ENCODE results near the gene C1GALT1.

- TF ChIP-seq ATF2 (tag by site-specific recombination; IDR thresholded peaks at IDR 0.05; ENCODE audit: low read depth), result no peak
- TF ChIP-seq ZSCAN30 (tag by site-specific recombination; IDR thresholded peaks at IDR 0.05), result no peak
- no peak for TF ChIP-seq MZF1 (tag by site-specific recombination; IDR thresholded peaks at IDR 0.05; ENCODE audit: borderline replicate concordance)
- no peak for TF ChIP-seq CTCF (tag by site-specific recombination; IDR thresholded peaks at IDR 0.05)
- TF ChIP-seq REST (tag by site-specific recombination; IDR thresholded peaks at IDR 0.05), result no peak
- no peak for TF ChIP-seq ZNF521 (tag by site-specific recombination; IDR thresholded peaks at IDR 0.05)
Observed at GRCh38 chr7:7239346-7239745, 57.0 kb downstream of the C1GALT1 start.

Data from HEK293 (cell line).